Stimulated activated CD4-positive, alpha-beta T cell treated with anti-CD3 and anti-CD28 coated beads, Interleukin-1b, Interleukin-23, amount 100 ng/mL, for 4 hours (primary cell): ENCODE data around the gene TUBGCP4.
"Not testable (repeated sequence)": the region's sequence is repeated elsewhere in the genome, so short reads cannot be mapped to it uniquely, and the experiment has no call there.

Experiments used
- DNase-seq, 2 donors: peaks; one replicate each; pipeline ENCODE4 v3.0.0-alpha.2; 2020; ENCODE audit warnings: low read depth in 2 of 2

The TUBGCP4 gene

GRCh38 chr15:43370975-43371974 lies at the start of gene TUBGCP4, which contains the start of gene ZSCAN29:
Gene TUBGCP4 (plus strand): TSS chr15:43371101. CDS start chr15:43371355, 254 bp downstream.
Gene ZSCAN29 (minus strand): TSS chr15:43371043. CDS start chr15:43369913, 1,130 bp downstream.
- DNase-seq: peak; percentile 59 to 74

- DNase-seq: no peak
Measured at GRCh38 chr15:43325039-43325684, 45.7 kb upstream of the TUBGCP4 start.

GRCh38 chr15:43329217-43329959 lies 41.5 kb upstream of the TUBGCP4 start:
- DNase-seq: peak in 1 of 2 donors; percentile 3

- peak; percentile 74 to 84 for DNase-seq
Measured at GRCh38 chr15:43329960-43330779, 40.7 kb upstream of the TUBGCP4 start, which contains the start of gene LCMT2. Gene LCMT2 (minus strand): TSS chr15:43330573. CDS start chr15:43330489, 84 bp downstream.

GRCh38 chr15:43330780-43331087 lies 40.2 kb upstream of the TUBGCP4 start:
- DNase-seq: no peak

GRCh38 chr15:43346305-43346704 lies 24.6 kb upstream of the TUBGCP4 start:
- DNase-seq: no peak

- DNase-seq: no peak
Measured at GRCh38 chr15:43347114-43347513, 23.8 kb upstream of the TUBGCP4 start.

GRCh38 chr15:43352693-43353382 lies 18.1 kb upstream of the TUBGCP4 start:
- no peak for DNase-seq

- no peak for DNase-seq
Measured at GRCh38 chr15:43360821-43361220, 10.1 kb upstream of the TUBGCP4 start.

- DNase-seq: no peak
Measured at GRCh38 chr15:43361313-43361903, 9.5 kb upstream of the TUBGCP4 start.

GRCh38 chr15:43370310-43370974 lies 459 bp upstream of the TUBGCP4 start:
- DNase-seq: peak in 1 of 2 donors; percentile 8

GRCh38 chr15:43376017-43376705 lies 5.3 kb downstream of the TUBGCP4 start:
- DNase-seq: peak in 1 of 2 donors; percentile 15

- DNase-seq: no peak
Measured at GRCh38 chr15:43378601-43379000, 7.7 kb downstream of the TUBGCP4 start.

GRCh38 chr15:43382310-43382709 lies 11.4 kb downstream of the TUBGCP4 start:
- DNase-seq: no peak

- DNase-seq: no peak
Measured at GRCh38 chr15:43383070-43383469, 12.2 kb downstream of the TUBGCP4 start.

GRCh38 chr15:43390723-43391122 lies 19.8 kb downstream of the TUBGCP4 start:
- DNase-seq: no peak

- not testable (repeated sequence) for DNase-seq
Measured at GRCh38 chr15:43393592-43393991, 22.7 kb downstream of the TUBGCP4 start.

- DNase-seq: no peak
Measured at GRCh38 chr15:43402255-43402654, 31.4 kb downstream of the TUBGCP4 start.

- no peak for DNase-seq
Measured at GRCh38 chr15:43403616-43404015, 32.7 kb downstream of the TUBGCP4 start.
